GM23338 (cell line): ENCODE measurements around the gene SND1. TPM values are rescaled to one million over a fixed set of nuclear protein-coding genes. Genes with fewer than 3 reads are reported as not detected.

Source experiments
- ATAC-seq: fragments of 200-7000 bp; cut with Tn5 transposase; 3 replicates; pipeline ENCODE4 v1.9.1; 2020
- DNase-seq: peaks from one replicate; pipeline ENCODE4 v3.0.0-alpha.2; 2015; ENCODE audit warnings: low spot score
- H2AFZ ChIP-seq: fragments of 200-600 bp; sonication (generic); 2 replicates; pipeline ENCODE4 v1.8.0; 2016; ENCODE audit warnings: antibody characterized with exemption, mild to moderate bottlenecking, moderate library complexity
- H3F3A ChIP-seq: fragments of 200-600 bp; sonication (generic); replicated peaks from 2 replicates; pipeline ENCODE4 v1.8.0; 2017; ENCODE audit warnings: antibody characterized with exemption, mixed run types, low read depth
- H3K27ac ChIP-seq: fragments of 200-600 bp; sonication (generic); 2 replicates; pipeline ENCODE4 v1.6.1; 2016; ENCODE audit warnings: low read depth
- H3K27me3 ChIP-seq: fragments of 200-600 bp; sonication (generic); 2 replicates; pipeline ENCODE4 v1.8.0; 2016; ENCODE audit warnings: mild to moderate bottlenecking, mixed run types, moderate library complexity; ENCODE audit not compliant: insufficient read depth
- H3K36me3 ChIP-seq: fragments of 200-600 bp; sonication (generic); 2 replicates; pipeline ENCODE4 v1.8.0; 2016; ENCODE audit warnings: mild to moderate bottlenecking; ENCODE audit not compliant: insufficient read depth
- H3K4me1 ChIP-seq: fragments of 200-600 bp; sonication (generic); 2 replicates; pipeline ENCODE4 v1.8.0; 2016; ENCODE audit warnings: mild to moderate bottlenecking, moderate library complexity; ENCODE audit not compliant: insufficient read depth
- H3K4me2 ChIP-seq: fragments of 200-600 bp; sonication (generic); 2 replicates; pipeline ENCODE4 v1.7.1; 2017; ENCODE audit warnings: mixed run types
- H3K4me3 ChIP-seq: fragments of 200-600 bp; sonication (generic); 2 replicates; pipeline ENCODE4 v1.6.1; 2016; ENCODE audit warnings: mixed run types
- H3K79me2 ChIP-seq: fragments of 200-600 bp; sonication (generic); replicated peaks from 2 replicates; pipeline ENCODE4 v1.8.0; 2017; ENCODE audit warnings: mild to moderate bottlenecking; ENCODE audit not compliant: insufficient read depth
- H3K9me2 ChIP-seq: fragments of 200-600 bp; sonication (generic); 2 replicates; pipeline ENCODE4 v1.8.0; 2017; ENCODE audit not compliant: insufficient read depth
- H4K20me1 ChIP-seq: fragments of 200-600 bp; sonication (generic); replicated peaks from 2 replicates; pipeline ENCODE4 v1.8.0; 2017; ENCODE audit warnings: mild to moderate bottlenecking; ENCODE audit not compliant: insufficient read depth
- H3K27ac Mint-ChIP-seq: 2 replicates; pipeline ENCODE4 v1.8.0; 2020; ENCODE audit warnings: inconsistent platforms, mild to moderate bottlenecking, moderate library complexity, mixed read lengths
- H3K27me3 Mint-ChIP-seq: 3 replicates; pipeline ENCODE4 v1.8.0; 2022; ENCODE audit warnings: low read depth, mild to moderate bottlenecking, moderate library complexity, mixed read lengths, inconsistent platforms; ENCODE audit not compliant: insufficient read depth, poor library complexity
- H3K36me3 Mint-ChIP-seq: 3 replicates; pipeline ENCODE4 v1.8.0; 2021; ENCODE audit warnings: low read depth, mild to moderate bottlenecking, inconsistent platforms, moderate library complexity, mixed read lengths
- H3K4me1 Mint-ChIP-seq: 3 replicates; pipeline ENCODE4 v1.8.0; 2020; ENCODE audit warnings: mild to moderate bottlenecking, inconsistent platforms, mixed read lengths
- H3K4me3 Mint-ChIP-seq: 3 replicates; pipeline ENCODE4 v1.8.0; 2021; ENCODE audit warnings: moderate library complexity, mild to moderate bottlenecking, inconsistent platforms, mixed read lengths
- H3K9me3 Mint-ChIP-seq: 3 replicates; pipeline ENCODE4 v1.8.0; 2020; ENCODE audit warnings: moderate library complexity, mild to moderate bottlenecking, inconsistent platforms, mixed read lengths
- CREB1 ChIP-seq: fragments of 250-450 bp; sonication (Bioruptor Pico); IDR thresholded peaks from 2 replicates; pipeline ENCODE4 v1.5.0; 2020; ENCODE audit warnings: low read depth, mild to moderate bottlenecking, moderate library complexity
- CTCF ChIP-seq, 2 experiments: fragments of 200-600 bp in 1 of 2; sonication (generic) in 1 of 2; conservative IDR thresholded peaks; 2 replicates each; pipeline versions ENCODE4 v1.5.1 to v1.6.1; 2016 to 2017; ENCODE audit warnings: antibody characterized with exemption in 2 of 2, low read depth in 2 of 2, mild to moderate bottlenecking in 2 of 2, moderate library complexity in 1 of 2
- EZH2 ChIP-seq: fragments of 200-600 bp; sonication (generic); IDR thresholded peaks from one replicate; pipeline ENCODE4 v1.8.0; 2017; ENCODE audit warnings: antibody characterized with exemption, mild to moderate bottlenecking, low read depth; ENCODE audit not compliant: unreplicated experiment
- EZH2phosphoT487 ChIP-seq: fragments of 200-600 bp; sonication (generic); IDR thresholded peaks from one replicate; pipeline ENCODE4 v1.8.1; 2018; ENCODE audit warnings: antibody characterized with exemption; ENCODE audit not compliant: unreplicated experiment
- JUNB ChIP-seq: IDR thresholded peaks from one replicate; pipeline ENCODE4 v1.6.1; 2016; ENCODE audit warnings: antibody characterized with exemption; ENCODE audit not compliant: unreplicated experiment
- NANOG ChIP-seq: IDR thresholded peaks from 2 replicates; pipeline ENCODE4 v1.6.1; 2016; ENCODE audit warnings: antibody characterized with exemption, borderline replicate concordance
- STAT1 ChIP-seq: IDR thresholded peaks from one replicate; pipeline ENCODE4 v1.6.1; 2016; ENCODE audit warnings: antibody characterized with exemption; ENCODE audit not compliant: unreplicated experiment
- ZNF114 ChIP-seq: fragments of 250-450 bp; sonication (Bioruptor Pico); IDR thresholded peaks from 2 replicates; pipeline ENCODE4 v1.5.0; 2020; ENCODE audit warnings: mild to moderate bottlenecking, moderate library complexity
- ZNF331 ChIP-seq: fragments of 250-450 bp; sonication (Bioruptor Pico); IDR thresholded peaks from 2 replicates; pipeline ENCODE4 v1.5.0; 2020; ENCODE audit warnings: low read depth, mild to moderate bottlenecking, moderate library complexity
- polyA plus RNA-seq: library from polyadenylated mRNA; unstranded; fragments of >200 nt; fragmentation: Nextera tagmentation; extraction: Ambion mirVana; gene quantifications from 2 replicates; pipeline ENCODE4 v1.2.1, GENCODE V29; 2016
- total RNA-seq: library from RNA; depleted of rRNA; stranded (reverse); fragments of >200 nt; shearing (Covaris generic); gene quantifications from 2 replicates; pipeline ENCODE4 v1.2.3, GENCODE V29; 2014
- TF ChIP-seq, protein P1 (sequence below): IDR thresholded peaks from one replicate; pipeline ENCODE4 v1.6.1; 2018; ENCODE audit warnings: antibody characterized with exemption; ENCODE audit not compliant: unreplicated experiment
- TF ChIP-seq, protein P2 (sequence below): IDR thresholded peaks from 2 replicates; pipeline ENCODE4 v1.6.1; 2016; ENCODE audit warnings: antibody characterized with exemption

The SND1 gene
- total and polyA plus RNA-seq, 2 experiments from 2014 or later = 107 to 254 TPM

DNA sequence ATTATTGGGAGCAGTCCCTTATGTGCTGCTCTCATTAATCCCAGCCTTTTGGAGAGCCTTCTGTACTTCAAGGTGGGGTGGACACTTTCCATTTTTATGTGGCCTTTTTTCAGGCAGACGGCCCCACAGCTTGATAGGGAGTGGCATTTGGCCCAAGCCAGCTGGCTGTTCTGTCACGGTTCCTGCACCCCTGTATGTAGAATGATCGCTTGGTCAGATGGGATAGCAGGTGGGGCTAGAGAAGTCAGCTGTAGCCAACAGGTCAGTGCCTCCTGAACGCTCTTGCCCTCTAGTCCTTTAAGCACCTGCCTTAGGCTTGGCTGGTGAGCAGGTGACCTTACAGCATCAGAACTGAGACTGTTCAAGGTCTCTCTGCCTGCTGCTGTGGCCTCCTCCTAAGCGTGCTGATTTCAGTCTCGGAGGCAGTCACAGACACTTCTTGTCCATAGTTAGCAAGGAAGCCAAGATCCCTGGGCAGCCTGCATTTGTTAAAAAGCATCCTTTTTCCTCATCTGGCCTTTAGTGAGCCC, 283.9 kb downstream of the SND1 start:
- no peak overlapping the region for H2AFZ ChIP-seq
- H3K4me2 ChIP-seq = no peak overlapping the region
- no peaks in the 10 kb centered on the region for H3K9me2 ChIP-seq
- H3K27ac Mint-ChIP-seq = 0 out of 2 replicates have a peak overlapping the region, but pooled peaks have one; percentile 4
- no peaks in the 10 kb centered on the region for H3K27me3 ChIP-seq
- no peak overlapping the region for H3K27ac ChIP-seq
- H3K4me3 Mint-ChIP-seq = no peak overlapping the region
- peaks cover 3% of the 10 kb centered on the region for H3K27me3 Mint-ChIP-seq
- H3K79me2 ChIP-seq = peaks cover 14% of the 10 kb centered on the region; the same call in 1 of the 2 replicates
- no peaks in the 10 kb centered on the region for H3K9me3 Mint-ChIP-seq
- peaks cover 11% of the 10 kb centered on the region; the same call in 2 of the 3 replicates for H3K36me3 Mint-ChIP-seq
- H3K4me1 Mint-ChIP-seq = peaks cover 46% of the 10 kb centered on the region
- no peaks in the 10 kb centered on the region for H3F3A ChIP-seq
- no peak overlapping the region for H3K4me3 ChIP-seq
- no peak for DNase-seq
- peaks cover 36% of the 10 kb centered on the region for H3K4me1 ChIP-seq
- no peaks in the 10 kb centered on the region for H3K36me3 ChIP-seq
- TF ChIP-seq JUNB = no peak
- TF ChIP-seq CTCF (conservative IDR thresholded peaks at IDR 0.05; ENCODE audit: low read depth in 2 of 2) = no peak
- no peak for TF ChIP-seq CREB1 (CRISPR knock-in tag)
- H4K20me1 ChIP-seq = peaks cover 28% of the 10 kb centered on the region
- no peak for ATAC-seq

DNA sequence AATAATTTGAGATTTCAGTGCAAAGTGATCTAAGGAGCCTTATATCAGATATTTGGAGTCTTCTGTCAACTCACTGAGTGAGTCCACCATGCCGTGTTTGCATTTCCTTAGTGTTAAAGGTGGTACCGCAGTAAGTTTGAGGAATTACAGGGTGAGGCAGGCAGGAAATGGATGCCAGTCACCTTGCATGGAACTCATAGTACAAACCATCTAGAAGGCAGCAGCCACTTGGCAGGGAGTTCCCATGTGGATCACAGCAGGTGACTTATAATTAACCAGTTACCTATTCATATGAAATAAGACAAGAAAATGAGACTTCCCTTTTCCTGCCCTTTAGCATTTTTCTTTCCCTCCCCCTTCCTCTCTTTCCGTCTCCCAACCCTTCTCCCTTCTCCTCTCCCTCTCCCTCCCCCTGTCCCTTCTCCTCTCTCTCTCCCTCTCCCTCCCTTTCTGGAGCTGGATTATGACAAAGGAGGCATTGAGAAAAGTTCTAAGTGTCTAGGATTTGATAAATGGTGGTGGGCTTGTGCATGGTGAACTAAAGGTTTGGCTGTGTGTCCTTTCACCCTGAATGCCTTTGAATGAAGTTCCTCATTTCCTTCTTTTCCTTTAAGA, 285.2 kb downstream of the SND1 start:
- Histone ChIP-seq H2AFZ (no peak overlapping the region), H3K27me3 (no peaks in the 10 kb centered on the region), H3K9me2 (no peaks in the 10 kb centered on the region), H3K27ac (no peak overlapping the region), H4K20me1 (peaks cover 29% of the 10 kb centered on the region), H3K79me2 (peaks cover 14% of the 10 kb centered on the region; the same call in 1 of the 2 replicates), H3K4me3 (no peak overlapping the region), H3K4me2 (peak overlapping the region; percentile 21; the same call in 1 of the 2 replicates), H3K36me3 (no peaks in the 10 kb centered on the region), H3K4me1 (peaks cover 36% of the 10 kb centered on the region), H3F3A (no peaks in the 10 kb centered on the region)
- peaks cover 48% of the 10 kb centered on the region for H3K4me1 Mint-ChIP-seq
- ATAC-seq (no peak; the same call in 2 of the 3 replicates), DNase-seq (peak; percentile 25)
- H3K4me3 Mint-ChIP-seq = no peak overlapping the region
- peaks cover 4% of the 10 kb centered on the region; the same call in 2 of the 3 replicates for H3K36me3 Mint-ChIP-seq
- H3K9me3 Mint-ChIP-seq = no peaks in the 10 kb centered on the region
- H3K27ac Mint-ChIP-seq = no peak overlapping the region
- peaks cover 3% of the 10 kb centered on the region for H3K27me3 Mint-ChIP-seq
- TF ChIP-seq ZNF331 (no peak), EZH2 (no peak), NANOG (no peak), STAT1 (no peak), EZH2phosphoT487 (no peak), CTCF (conservative IDR thresholded peaks at IDR 0.05; ENCODE audit: low read depth in 2 of 2) (no peak; a peak in 1 of 4 replicates), ZNF114 (CRISPR knock-in tag) (no peak)
- TF ChIP-seq, protein P1, sequence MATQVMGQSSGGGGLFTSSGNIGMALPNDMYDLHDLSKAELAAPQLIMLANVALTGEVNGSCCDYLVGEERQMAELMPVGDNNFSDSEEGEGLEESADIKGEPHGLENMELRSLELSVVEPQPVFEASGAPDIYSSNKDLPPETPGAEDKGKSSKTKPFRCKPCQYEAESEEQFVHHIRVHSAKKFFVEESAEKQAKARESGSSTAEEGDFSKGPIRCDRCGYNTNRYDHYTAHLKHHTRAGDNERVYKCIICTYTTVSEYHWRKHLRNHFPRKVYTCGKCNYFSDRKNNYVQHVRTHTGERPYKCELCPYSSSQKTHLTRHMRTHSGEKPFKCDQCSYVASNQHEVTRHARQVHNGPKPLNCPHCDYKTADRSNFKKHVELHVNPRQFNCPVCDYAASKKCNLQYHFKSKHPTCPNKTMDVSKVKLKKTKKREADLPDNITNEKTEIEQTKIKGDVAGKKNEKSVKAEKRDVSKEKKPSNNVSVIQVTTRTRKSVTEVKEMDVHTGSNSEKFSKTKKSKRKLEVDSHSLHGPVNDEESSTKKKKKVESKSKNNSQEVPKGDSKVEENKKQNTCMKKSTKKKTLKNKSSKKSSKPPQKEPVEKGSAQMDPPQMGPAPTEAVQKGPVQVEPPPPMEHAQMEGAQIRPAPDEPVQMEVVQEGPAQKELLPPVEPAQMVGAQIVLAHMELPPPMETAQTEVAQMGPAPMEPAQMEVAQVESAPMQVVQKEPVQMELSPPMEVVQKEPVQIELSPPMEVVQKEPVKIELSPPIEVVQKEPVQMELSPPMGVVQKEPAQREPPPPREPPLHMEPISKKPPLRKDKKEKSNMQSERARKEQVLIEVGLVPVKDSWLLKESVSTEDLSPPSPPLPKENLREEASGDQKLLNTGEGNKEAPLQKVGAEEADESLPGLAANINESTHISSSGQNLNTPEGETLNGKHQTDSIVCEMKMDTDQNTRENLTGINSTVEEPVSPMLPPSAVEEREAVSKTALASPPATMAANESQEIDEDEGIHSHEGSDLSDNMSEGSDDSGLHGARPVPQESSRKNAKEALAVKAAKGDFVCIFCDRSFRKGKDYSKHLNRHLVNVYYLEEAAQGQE = no peak
- TF ChIP-seq, protein P2, sequence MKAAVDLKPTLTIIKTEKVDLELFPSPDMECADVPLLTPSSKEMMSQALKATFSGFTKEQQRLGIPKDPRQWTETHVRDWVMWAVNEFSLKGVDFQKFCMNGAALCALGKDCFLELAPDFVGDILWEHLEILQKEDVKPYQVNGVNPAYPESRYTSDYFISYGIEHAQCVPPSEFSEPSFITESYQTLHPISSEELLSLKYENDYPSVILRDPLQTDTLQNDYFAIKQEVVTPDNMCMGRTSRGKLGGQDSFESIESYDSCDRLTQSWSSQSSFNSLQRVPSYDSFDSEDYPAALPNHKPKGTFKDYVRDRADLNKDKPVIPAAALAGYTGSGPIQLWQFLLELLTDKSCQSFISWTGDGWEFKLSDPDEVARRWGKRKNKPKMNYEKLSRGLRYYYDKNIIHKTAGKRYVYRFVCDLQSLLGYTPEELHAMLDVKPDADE = no peak
